UCSD-AML1 (cell line): Measurements from ENCODE around the gene TRAM2.

ENCODE experiments used
- DNase-seq: peaks from one replicate; lab custom pipeline; 2025; ENCODE audit not compliant: unreplicated experiment; lab: John Stamatoyannopoulos, UW

TRAM2 gene

GRCh38 chr6:52577022-52577777 lies at the start of gene TRAM2:
Gene TRAM2, minus strand, starts transcription at chr6:52577060. Its CDS starts 145 bp downstream, at chr6:52576915.
- DNase-seq, result peak; percentile 86

GRCh38 chr6:52622810-52623209 lies 46.0 kb upstream of the TRAM2 start:
- no peak for DNase-seq

DNA sequence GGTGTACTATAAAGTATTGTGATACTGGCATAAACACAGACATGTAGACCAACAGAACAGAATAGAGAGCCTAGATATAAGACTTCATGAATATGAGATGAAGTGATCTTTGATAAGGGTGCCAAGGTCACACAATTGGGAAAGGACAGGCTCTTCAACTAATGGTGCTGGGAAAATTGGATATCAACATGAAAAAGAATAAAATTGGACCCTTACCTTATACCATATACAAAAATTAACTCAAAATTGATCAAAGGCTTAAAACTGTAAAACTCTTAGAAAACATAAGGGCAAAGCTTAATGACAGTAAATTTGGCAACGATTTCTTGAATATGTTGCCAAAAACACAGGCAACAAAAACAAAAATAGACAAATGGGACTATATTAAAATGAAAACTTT lies 44.8 kb upstream of the TRAM2 start:
- DNase-seq, result no peak

DNA sequence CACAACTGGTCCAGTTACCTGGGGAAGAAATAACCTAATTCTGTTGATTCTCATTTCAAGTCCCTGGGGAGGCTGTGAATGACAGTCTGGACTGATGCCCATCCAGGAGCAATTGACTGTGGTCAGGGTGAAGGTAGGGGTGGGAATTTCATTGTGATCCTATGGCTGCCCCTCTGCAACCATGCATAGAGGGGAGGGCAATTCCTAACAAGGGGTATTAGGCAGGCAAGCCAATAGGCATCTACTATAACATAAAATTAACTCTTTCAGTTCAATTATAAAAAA lies 44.0 kb upstream of the TRAM2 start:
- DNase-seq, result no peak

DNA sequence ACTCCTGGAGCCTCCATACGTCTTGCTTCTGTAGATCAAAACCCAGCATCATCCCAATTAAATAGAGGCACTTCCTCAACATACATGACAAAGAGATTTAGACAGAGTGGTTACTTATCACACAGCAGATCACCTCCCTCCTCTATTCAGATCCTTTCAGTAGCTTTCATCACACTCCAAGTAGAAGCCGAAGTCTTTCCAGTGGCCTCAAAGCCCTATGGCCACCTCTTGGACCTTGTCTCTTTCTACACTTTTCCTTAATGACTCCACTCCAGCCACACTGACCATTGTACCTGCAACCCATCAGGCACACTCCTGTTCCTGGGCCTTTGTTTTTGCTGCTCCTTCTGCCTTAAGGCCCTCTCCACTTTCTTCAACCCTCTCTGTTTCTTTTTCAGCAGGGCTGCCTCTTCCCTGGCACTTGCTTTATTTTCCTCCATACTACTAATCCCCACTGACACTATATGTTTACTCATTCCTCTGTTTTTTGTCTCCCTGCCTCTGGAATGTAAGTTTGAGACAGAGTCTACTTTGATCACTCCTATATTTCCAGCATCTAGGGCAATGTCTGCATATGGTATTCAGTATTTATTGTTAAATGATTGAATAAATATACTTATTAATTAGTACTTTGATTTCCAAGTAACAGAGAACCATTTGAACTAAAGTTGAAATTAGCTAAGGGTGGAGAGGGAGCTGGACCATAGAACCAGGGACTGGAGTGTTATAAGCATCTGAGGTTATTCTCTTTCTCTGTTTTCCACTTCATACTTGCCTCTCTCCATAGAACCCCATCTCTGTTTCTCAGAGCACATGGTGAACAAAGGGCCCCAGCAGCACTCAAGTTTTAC lies 43.4 kb upstream of the TRAM2 start:
- DNase-seq, result no peak

DNA sequence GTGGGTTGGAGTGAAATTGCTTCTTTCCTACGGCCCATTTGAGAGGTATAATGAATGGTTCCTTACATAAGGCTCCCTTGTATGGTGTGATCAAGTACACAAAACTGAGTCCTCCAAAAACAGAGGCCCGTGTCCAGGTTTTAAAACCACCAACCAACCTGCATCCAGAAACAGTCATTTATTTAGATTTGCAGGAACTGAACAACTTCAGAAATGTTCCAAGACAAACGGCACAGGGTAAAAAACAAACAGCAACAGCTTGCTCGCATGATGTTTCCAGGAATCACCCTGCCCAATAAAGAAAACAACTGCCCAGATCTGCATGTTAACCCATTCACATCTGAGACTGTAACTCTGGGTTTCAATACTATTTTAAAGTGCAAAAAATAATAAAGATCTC lies 40.2 kb upstream of the TRAM2 start:
- no peak for DNase-seq

- no peak for DNase-seq
Observed at GRCh38 chr6:52616059-52616690, 39.3 kb upstream of the TRAM2 start.

- no peak for DNase-seq
Observed at GRCh38 chr6:52612336-52613054, 35.6 kb upstream of the TRAM2 start.

DNA sequence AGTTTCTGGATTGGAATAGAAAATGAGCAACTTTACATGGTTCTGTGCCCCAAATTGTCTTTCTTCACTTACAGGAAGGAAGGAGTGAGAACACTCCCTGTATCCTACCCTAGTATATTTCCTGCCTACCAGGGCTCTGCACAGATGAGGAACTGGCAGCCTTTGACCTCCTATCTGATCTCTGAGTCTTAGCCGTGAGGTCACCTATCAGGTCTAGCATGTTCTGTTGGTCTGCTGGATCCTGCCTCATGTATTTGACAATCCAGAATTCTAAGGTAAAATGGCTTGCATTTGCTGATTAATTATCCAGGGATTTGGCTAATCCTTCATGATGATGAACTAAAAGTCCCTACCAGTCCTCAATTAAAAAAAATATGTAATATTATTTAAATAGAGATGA lies 35.0 kb upstream of the TRAM2 start:
- DNase-seq, result no peak

- no peak for DNase-seq
Observed at GRCh38 chr6:52610745-52611355, 34.0 kb upstream of the TRAM2 start.

GRCh38 chr6:52610011-52610410 lies 33.2 kb upstream of the TRAM2 start:
- no peak for DNase-seq

- no peak for DNase-seq
Observed at GRCh38 chr6:52605610-52606185, 28.8 kb upstream of the TRAM2 start.

DNA sequence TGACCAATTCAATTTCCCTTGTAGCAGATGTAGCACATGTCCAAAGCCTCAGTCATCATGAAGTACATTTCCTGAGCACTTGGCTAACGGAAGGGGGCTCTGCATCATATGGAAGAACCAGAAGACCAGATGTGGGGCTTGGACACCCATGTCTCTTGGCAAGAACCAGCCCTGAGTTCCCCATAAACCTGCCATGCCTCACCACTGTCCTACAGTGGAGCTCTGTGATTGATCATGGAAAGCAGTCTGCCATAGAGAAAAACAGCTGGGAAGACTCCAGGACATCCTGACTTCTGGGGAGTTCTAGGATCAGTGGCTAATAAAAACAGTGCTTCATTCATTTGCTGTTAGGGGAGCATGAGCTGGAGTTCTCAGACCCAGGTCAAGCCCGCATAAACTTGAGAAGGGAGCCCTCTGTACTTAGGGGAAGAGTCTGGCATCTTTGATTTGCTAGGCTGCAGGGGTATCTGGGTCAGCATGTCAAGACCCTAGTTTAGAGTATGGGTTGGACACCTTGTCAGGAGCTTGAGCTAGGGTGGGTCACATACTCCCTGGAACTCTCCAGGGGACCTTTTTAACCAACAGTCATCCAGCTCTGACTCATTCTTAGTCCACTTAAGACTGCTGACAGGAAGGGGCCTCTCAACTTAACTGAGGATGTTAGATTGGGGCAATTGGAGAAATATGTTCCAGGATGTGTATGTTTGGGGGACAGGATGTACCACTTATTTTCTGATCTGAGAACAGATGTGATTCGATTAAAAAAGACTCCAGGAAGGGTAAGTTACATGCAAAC lies 26.3 kb upstream of the TRAM2 start:
- DNase-seq, result no peak

DNA sequence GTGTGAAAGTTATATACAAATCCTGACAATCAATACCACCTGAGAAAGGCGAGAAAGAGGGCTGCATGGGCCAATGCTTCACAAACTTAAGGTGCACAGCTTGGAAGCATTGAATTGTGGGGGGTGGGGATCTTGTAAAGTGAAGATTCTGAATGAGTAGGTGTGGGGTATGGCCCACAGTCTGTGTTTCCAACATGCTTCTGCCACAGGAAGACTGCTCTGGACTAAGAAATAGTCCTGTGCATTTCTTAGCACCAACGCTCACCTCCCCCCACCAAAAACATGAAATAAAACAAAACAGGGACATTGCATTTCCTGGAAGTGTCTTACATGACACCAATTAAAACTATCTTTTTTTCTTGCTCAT lies 21.9 kb upstream of the TRAM2 start:
- DNase-seq, result no peak

DNA sequence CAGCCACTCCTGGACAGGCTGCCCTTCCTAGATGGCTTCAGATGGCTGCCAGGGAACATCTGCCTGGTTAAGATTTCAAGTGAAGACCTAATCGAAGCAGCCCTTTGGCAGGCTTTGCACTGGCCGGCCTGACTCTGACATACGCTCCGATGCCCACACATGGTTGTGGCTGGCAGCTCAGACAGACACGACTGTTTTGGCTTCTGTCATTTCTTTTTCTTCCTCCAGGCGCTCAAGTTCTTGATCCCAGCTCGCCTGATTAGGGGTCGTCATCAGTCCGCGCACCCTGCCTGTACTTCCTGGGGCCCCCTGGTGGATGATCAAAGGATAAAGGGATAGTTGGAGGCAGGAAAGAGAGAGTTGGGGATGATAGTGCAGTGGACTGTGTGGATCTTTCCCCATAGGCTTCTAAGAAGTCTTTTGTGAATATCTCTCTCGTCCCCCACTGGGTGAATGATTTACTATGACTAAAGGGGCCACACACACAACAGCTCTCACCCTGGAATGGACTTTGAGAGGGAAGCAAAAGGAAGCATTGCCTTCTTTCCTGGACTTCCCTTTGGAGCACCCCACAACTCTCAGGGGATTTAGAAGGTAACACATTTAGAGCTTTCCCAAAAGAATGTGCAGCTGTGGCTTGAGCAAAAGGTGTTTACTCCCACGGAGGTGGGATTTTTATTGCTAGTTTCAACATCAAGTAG lies 21.4 kb upstream of the TRAM2 start:
- DNase-seq, result no peak

GRCh38 chr6:52597738-52598122 lies 20.9 kb upstream of the TRAM2 start:
- DNase-seq, result no peak

- no peak for DNase-seq
Observed at GRCh38 chr6:52596371-52597028, 19.6 kb upstream of the TRAM2 start.

DNA sequence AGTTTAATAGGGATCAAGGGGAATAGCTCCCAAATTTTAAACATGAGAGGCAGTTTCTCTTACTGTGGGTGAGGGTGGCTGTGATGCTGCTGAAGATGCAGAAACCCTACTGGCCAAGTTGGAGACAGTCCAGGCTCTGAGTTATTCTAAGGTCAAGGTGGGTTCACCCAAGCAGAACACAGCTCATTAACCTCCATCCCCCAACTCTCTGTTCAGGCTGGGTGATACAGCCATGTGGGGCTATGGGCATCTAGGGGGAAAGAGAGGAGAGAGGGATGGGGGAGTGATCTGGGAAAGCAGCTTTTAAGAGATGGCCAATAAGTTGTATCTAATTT lies 18.9 kb upstream of the TRAM2 start:
- no peak for DNase-seq
